Measurements from ENCODE around the gene SLC23A3.

The SLC23A3 gene

GRCh38 chr2:219169930-219170654 is at the start of gene SLC23A3:
Gene SLC23A3, minus strand, starts transcription at chr2:219170029. Its CDS starts 45 bp downstream, at chr2:219169984.
- peak in 1 of 2 experiments; percentile 37 for DNase-seq

- peak; percentile 90 to 93 for DNase-seq
Measured at GRCh38 chr2:219218732-219219701, 49.2 kb upstream of the SLC23A3 start, which contains the start of gene ABCB6. Gene ABCB6, minus strand, starts transcription at chr2:219218958. Its CDS starts 285 bp downstream, at chr2:219218673.

GRCh38 chr2:219218217-219218731 is 48.4 kb upstream of the SLC23A3 start:
- DNase-seq, result peak; percentile 36 to 49

GRCh38 chr2:219216535-219216915 is 46.7 kb upstream of the SLC23A3 start:
- no peak for DNase-seq

GRCh38 chr2:219215871-219216534 is 46.2 kb upstream of the SLC23A3 start:
- DNase-seq, result no peak

- DNase-seq, result no peak
Measured at GRCh38 chr2:219214786-219215185, 45.0 kb upstream of the SLC23A3 start.

GRCh38 chr2:219214141-219214540 is 44.3 kb upstream of the SLC23A3 start:
- DNase-seq, result no peak

- no peak for DNase-seq
Measured at GRCh38 chr2:219213486-219214071, 43.8 kb upstream of the SLC23A3 start.

GRCh38 chr2:219213026-219213415 is 43.2 kb upstream of the SLC23A3 start:
- no peak for DNase-seq

GRCh38 chr2:219210886-219211362 is 41.1 kb upstream of the SLC23A3 start:
- no peak for DNase-seq

- DNase-seq, result no peak
Measured at GRCh38 chr2:219210196-219210885, 40.5 kb upstream of the SLC23A3 start.

GRCh38 chr2:219209236-219210195 is 39.7 kb upstream of the SLC23A3 start:
- DNase-seq, result no peak

GRCh38 chr2:219207884-219208740 is 38.3 kb upstream of the SLC23A3 start:
- no peak for DNase-seq

GRCh38 chr2:219207134-219207883 is 37.5 kb upstream of the SLC23A3 start:
- DNase-seq, result no peak

GRCh38 chr2:219206328-219207133 is 36.7 kb upstream of the SLC23A3 start, which contains the start of gene ZFAND2B:
Gene ZFAND2B, plus strand, starts transcription at chr2:219206782. Its CDS starts 206 bp downstream, at chr2:219206988.
- DNase-seq, result peak; percentile 93 to 94

GRCh38 chr2:219205981-219206327 is 36.1 kb upstream of the SLC23A3 start:
- no peak for DNase-seq

- DNase-seq, result no peak
Measured at GRCh38 chr2:219205165-219205538, 35.3 kb upstream of the SLC23A3 start.

Data from activated CD4-positive, alpha-beta T cell treated with anti-CD3 and anti-CD28 coated beads, Interleukin-2, amount 50 U/mL, for 48 hours (primary cell).